ENCODE measurements around the gene CRISPLD2. TPM values are rescaled to one million over a fixed set of nuclear protein-coding genes. Genes with fewer than 3 reads are reported as not detected.

Gene CRISPLD2
- total and polyA plus RNA-seq, 2 donors (not counting 1 experiment from before 2014, with no cell fraction given), result 37.0 to 96.2 TPM

- TF ChIP-seq CTCF (conservative IDR thresholded peaks at IDR 0.05 in 1 of 2, IDR thresholded peaks at IDR 0.05 in 1 of 2; ENCODE audit: low read depth in 1 of 2, low read length in 2 of 2) (no peak), EZH2 (IDR thresholded peaks at IDR 0.05; ENCODE audit: low read length, missing control alignments) (no peak)
- no peaks in the 10 kb centered on the region for H4K20me1 ChIP-seq (ENCODE audit: control insufficient read depth, extremely low read depth, insufficient read depth, low read length)
- no peak overlapping the region for H2AFZ ChIP-seq (ENCODE audit: low read length)
- peaks cover 7% of the 10 kb centered on the region for H3K27me3 ChIP-seq (ENCODE audit: control insufficient read depth, insufficient read depth, low read length)
- peak; percentile 77 to 85 for DNase-seq (ENCODE audit: low read depth in 2 of 2)
- H3K4me3 ChIP-seq (replicated peaks in 1 of 4; ENCODE audit: control extremely low read depth in 1 of 4, insufficient read depth in 1 of 4, low read depth in 3 of 4, low read length in 4 of 4), result no peak overlapping the region
- no peaks in the 10 kb centered on the region for H3K36me3 ChIP-seq (ENCODE audit: control insufficient read depth, insufficient read depth, low read length)
- no peak overlapping the region for H3K27ac ChIP-seq (ENCODE audit: insufficient read depth, low read length)
- H3K4me2 ChIP-seq (ENCODE audit: extremely low read depth, insufficient read depth, low read length), result no peak overlapping the region
- no peaks in the 10 kb centered on the region for H3K79me2 ChIP-seq (ENCODE audit: control insufficient read depth, insufficient read depth, low read length)
- no peaks in the 10 kb centered on the region for H3K9me3 ChIP-seq (ENCODE audit: control insufficient read depth, insufficient read depth, low read depth, low read length)
- H3K4me1 ChIP-seq (ENCODE audit: control insufficient read depth, extremely low read depth, insufficient read depth, low read length), result peaks cover 9% of the 10 kb centered on the region
- no peak overlapping the region for H3K9ac ChIP-seq (ENCODE audit: insufficient read depth, low read length)
Measured at GRCh38 chr16:84810518-84811273, 9.1 kb upstream of the CRISPLD2 start.

GRCh38 chr16:84811529-84811928 lies 8.3 kb upstream of the CRISPLD2 start:
- no peaks in the 10 kb centered on the region for H3K9me3 ChIP-seq (ENCODE audit: control insufficient read depth, insufficient read depth, low read depth, low read length)
- peaks cover 5% of the 10 kb centered on the region for H3K4me1 ChIP-seq (ENCODE audit: control insufficient read depth, extremely low read depth, insufficient read depth, low read length)
- H3K9ac ChIP-seq (ENCODE audit: insufficient read depth, low read length), result no peak overlapping the region
- H2AFZ ChIP-seq (ENCODE audit: low read length), result no peak overlapping the region
- peaks cover 7% of the 10 kb centered on the region for H3K27me3 ChIP-seq (ENCODE audit: control insufficient read depth, insufficient read depth, low read length)
- H4K20me1 ChIP-seq (ENCODE audit: control insufficient read depth, extremely low read depth, insufficient read depth, low read length), result no peaks in the 10 kb centered on the region
- TF ChIP-seq CTCF (conservative IDR thresholded peaks at IDR 0.05 in 1 of 2, IDR thresholded peaks at IDR 0.05 in 1 of 2; ENCODE audit: low read depth in 1 of 2, low read length in 2 of 2) (no peak), EZH2 (IDR thresholded peaks at IDR 0.05; ENCODE audit: low read length, missing control alignments) (no peak)
- H3K27ac ChIP-seq (ENCODE audit: insufficient read depth, low read length), result no peak overlapping the region
- no peak overlapping the region for H3K4me3 ChIP-seq (replicated peaks in 1 of 4; ENCODE audit: control extremely low read depth in 1 of 4, insufficient read depth in 1 of 4, low read depth in 3 of 4, low read length in 4 of 4)
- no peaks in the 10 kb centered on the region for H3K79me2 ChIP-seq (ENCODE audit: control insufficient read depth, insufficient read depth, low read length)
- no peak for DNase-seq (ENCODE audit: low read depth in 2 of 2)
- no peaks in the 10 kb centered on the region for H3K36me3 ChIP-seq (ENCODE audit: control insufficient read depth, insufficient read depth, low read length)
- H3K4me2 ChIP-seq (ENCODE audit: extremely low read depth, insufficient read depth, low read length), result no peak overlapping the region

DNA sequence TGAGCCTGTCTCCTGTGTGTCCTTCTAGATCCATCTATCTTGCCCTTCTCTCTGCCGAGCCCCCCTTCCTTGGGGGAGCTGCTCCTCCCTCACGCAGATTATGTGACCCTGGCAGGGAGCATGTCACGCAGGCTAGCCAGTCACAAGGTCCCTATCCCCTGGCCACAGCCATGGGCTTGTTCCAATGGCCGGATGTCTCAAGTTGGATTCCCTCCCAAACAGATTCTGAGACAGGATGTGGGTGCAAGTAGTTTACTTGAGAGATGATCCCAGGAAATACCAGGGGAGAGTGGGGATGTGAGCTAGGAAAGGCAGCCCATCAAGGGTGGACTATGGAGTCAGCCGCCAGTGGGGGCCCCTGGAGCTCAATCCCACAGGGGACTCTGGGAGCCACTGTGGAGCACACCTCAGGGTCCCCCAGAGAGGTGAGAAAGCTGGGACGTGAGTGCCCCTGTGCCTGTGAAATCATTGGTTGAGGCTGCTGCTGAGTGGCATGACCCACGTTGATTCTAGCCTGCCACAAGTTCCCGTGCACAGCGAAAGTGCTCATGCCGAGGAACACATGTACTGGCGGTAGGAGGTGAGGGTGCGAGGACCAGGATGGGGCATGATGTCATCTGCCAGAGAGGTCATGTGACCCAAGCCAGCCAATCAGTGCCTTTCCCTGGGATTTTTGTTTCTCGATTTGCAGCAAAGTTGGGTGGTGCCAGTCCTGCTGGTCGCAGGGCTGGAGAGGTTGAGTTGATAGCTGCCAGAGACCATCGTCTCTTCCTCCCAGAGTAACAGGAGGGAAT lies 6.4 kb upstream of the CRISPLD2 start:
- H3K9ac ChIP-seq (ENCODE audit: insufficient read depth, low read length), result no peak overlapping the region
- peak in 1 of 2 donors; percentile 50 for DNase-seq (ENCODE audit: low read depth in 2 of 2)
- H4K20me1 ChIP-seq (ENCODE audit: control insufficient read depth, extremely low read depth, insufficient read depth, low read length), result no peaks in the 10 kb centered on the region
- peaks cover 7% of the 10 kb centered on the region for H3K27me3 ChIP-seq (ENCODE audit: control insufficient read depth, insufficient read depth, low read length)
- no peak for TF ChIP-seq EZH2 (IDR thresholded peaks at IDR 0.05; ENCODE audit: low read length, missing control alignments)
- TF ChIP-seq CTCF (conservative IDR thresholded peaks at IDR 0.05 in 1 of 2, IDR thresholded peaks at IDR 0.05 in 1 of 2; ENCODE audit: low read depth in 1 of 2, low read length in 2 of 2), result no peak
- H3K9me3 ChIP-seq (ENCODE audit: control insufficient read depth, insufficient read depth, low read depth, low read length), result no peaks in the 10 kb centered on the region
- H2AFZ ChIP-seq (ENCODE audit: low read length), result no peak overlapping the region
- no peak overlapping the region for H3K4me3 ChIP-seq (replicated peaks in 1 of 4; ENCODE audit: control extremely low read depth in 1 of 4, insufficient read depth in 1 of 4, low read depth in 3 of 4, low read length in 4 of 4)
- H3K4me2 ChIP-seq (ENCODE audit: extremely low read depth, insufficient read depth, low read length), result no peak overlapping the region
- no peaks in the 10 kb centered on the region for H3K79me2 ChIP-seq (ENCODE audit: control insufficient read depth, insufficient read depth, low read length)
- no peaks in the 10 kb centered on the region for H3K4me1 ChIP-seq (ENCODE audit: control insufficient read depth, extremely low read depth, insufficient read depth, low read length)
- H3K36me3 ChIP-seq (ENCODE audit: control insufficient read depth, insufficient read depth, low read length), result no peaks in the 10 kb centered on the region
- H3K27ac ChIP-seq (ENCODE audit: insufficient read depth, low read length), result no peak overlapping the region
